HG02852 (cell line): ENCODE measurements around the gene IKZF1.

ENCODE experiments used
- ATAC-seq: cut with Tn5 transposase; IDR thresholded peaks from one replicate; pipeline ENCODE4 v1.9.1; 2021; ENCODE audit warnings: mild to moderate bottlenecking, moderate library complexity; ENCODE audit not compliant: unreplicated experiment

Gene IKZF1

DNA sequence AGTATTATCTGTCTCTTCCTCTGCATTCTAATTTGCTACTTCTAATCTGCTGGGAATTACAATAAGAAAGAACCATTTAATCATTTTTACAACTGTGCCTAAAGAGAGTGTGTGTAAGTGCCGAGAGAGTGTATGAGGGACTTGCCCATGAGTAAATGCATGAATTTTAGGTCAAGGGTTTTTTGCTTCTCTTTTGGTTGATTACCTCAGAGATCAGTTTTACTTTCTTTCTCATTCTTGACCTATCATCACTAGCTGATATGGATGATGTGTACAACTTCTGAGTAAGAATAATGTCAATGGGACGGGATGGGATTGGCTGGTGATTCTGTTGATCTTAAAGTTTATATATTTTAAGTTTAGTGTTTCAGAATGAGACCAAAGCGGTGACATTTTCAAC lies 47.8 kb downstream of the IKZF1 start:
- peak; percentile 81 for ATAC-seq

DNA sequence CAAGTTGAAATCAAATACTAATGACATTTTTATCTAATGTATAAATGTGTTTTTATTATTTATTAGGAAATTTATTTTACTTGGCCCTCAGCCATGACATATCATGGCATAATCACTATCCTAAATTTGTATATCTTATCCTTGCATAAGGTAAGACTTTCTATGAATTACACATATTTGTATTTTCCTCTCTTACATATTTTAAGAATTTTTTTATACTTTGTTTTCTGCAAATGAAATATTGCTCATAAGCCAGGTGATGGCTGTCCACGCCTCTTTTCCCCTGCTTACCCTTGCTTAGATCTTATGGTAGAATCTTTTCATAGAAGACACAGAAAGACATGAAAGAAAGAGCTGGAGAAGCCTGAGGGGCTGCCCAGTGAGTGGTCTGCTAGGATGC lies 48.2 kb downstream of the IKZF1 start:
- ATAC-seq = no peak

DNA sequence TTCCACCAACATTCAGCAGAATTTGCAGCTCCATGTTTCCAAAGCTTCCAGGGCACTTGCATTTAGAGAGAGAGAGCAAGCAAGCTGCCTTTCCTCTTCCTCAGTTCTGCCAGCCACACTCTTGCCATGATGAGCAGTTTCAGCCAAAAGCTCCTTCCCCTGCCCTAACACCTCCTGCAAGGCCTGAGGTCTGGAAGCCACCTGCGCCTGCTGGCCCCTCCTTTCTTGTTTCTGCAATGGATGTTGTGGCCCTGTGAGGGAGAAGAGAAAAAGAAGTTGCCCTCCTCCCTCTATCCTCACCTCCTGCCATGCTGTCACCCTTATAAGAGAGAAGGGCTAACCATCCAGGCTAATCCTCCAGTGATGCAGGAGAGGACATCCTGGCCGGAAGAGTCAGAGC lies 48.7 kb downstream of the IKZF1 start:
- ATAC-seq = no peak

DNA sequence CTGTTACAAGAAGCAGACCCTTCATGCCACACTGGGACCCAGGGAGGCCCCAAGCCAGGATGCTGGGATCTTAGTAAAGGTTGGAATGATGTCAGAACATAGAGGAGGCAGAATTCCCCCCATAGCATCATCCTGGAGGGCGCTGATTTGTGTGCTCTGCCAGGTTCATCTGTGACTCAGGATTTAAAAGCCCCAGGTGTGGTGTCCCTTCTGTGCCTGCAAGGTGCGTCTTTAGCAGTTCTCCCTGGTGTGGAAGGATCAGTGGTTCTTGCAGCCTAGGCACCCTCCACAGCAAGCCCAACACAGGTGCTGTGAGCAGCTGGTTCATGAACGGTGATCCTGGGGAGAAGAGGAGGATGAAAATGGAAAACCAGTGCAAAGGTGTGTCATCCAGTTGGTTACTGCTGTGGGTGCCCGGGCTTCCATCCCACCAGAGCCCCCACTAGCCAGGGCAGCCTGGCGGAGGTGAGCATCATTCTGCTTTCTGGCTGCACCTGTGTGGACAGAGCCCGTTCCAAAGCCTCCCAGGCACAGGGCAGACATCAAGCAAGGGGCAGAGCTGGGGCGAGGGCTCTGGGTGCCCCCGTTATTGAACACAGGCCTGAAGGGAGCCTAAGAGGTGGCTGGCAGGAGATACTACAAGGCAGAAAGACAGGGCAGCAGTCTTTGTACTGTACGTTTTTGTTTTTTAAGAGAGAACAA lies 49.5 kb downstream of the IKZF1 start:
- ATAC-seq = no peak

DNA sequence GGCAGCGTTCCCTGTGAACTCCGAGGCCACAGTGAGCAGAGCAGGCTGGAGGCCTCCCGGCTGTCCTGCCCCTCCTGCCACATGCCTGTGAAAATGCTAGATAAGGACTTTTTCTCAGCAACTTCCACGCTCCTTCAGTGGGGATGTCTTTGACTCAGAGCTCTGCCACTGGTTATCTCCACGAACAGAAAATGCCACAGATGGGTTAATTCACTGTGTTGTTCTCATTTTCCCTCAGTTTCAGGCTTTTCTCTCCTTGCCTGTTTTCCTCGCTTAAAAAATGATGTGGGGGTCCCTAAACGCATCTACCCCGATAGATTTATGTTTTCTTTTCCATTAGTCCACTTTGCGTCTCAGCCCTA lies 51.3 kb downstream of the IKZF1 start:
- ATAC-seq = no peak

DNA sequence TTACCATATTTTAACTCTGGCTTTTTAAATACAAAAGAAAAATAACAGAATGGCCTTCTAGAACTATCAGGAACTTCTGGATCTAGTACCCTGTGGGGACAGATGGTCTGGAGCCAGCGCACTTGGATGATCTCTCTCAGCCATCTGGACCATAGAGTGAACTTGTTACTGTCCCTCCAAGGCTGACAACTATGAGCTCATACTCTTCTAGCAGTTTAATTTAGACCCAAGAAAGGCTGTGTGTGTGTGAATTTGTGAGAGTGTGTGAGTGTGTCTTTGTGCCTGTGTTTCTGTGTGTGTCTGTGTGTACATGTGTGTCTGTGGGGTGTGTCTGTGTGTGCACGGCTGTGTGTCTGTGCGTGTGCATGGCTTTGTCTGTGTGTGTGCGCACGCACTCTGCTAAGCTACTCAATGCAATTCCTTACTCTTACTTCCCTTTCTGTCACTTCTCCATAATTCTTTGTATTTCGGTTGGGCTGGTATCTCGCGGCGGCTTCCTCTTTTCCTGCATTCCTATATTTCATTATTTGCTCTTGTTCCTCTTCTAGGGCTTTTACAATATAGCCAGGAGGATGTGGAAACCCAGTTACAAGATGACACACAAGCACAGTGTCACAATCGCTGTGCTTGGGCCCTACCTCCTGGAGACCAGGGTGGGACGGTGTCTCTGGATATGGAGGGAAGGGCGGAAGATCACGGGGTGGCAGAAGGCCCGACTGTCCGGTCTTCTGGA lies 51.9 kb downstream of the IKZF1 start:
- no peak for ATAC-seq

DNA sequence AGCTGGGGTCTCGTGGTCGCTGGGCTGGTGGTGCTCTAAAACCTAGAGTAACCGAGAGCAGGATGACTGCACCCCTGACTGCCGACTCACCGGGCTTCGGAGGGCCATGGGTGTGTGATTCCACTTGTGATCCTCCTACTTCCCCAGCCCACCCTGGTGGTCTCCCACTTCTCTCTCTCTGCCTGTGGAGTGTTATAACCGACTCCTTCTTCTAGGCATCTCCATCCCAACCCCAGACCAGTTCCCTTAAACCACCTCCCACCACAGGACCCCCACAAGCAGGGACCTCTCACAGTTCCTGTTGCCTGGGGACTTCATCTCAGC lies 52.4 kb downstream of the IKZF1 start:
- ATAC-seq = no peak

DNA sequence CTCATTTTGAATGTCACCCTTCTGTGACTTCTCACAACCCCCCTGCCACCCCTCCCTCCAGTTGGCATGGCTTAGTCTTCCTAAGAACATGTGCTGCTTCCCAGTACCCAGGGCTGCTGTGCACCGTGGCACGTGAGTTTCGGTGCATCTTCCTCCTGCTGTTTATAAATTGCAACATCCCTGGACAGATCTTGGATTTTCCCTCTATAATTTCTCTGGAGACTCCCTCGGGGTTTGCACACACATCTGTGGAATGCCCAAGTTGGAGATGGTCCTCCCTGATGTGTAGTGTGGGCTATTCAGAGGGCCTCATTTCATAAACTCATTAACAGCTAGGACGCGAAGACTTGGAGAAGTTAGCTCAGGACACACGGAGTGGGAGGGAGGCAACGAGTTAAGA lies 52.9 kb downstream of the IKZF1 start:
- ATAC-seq = no peak

DNA sequence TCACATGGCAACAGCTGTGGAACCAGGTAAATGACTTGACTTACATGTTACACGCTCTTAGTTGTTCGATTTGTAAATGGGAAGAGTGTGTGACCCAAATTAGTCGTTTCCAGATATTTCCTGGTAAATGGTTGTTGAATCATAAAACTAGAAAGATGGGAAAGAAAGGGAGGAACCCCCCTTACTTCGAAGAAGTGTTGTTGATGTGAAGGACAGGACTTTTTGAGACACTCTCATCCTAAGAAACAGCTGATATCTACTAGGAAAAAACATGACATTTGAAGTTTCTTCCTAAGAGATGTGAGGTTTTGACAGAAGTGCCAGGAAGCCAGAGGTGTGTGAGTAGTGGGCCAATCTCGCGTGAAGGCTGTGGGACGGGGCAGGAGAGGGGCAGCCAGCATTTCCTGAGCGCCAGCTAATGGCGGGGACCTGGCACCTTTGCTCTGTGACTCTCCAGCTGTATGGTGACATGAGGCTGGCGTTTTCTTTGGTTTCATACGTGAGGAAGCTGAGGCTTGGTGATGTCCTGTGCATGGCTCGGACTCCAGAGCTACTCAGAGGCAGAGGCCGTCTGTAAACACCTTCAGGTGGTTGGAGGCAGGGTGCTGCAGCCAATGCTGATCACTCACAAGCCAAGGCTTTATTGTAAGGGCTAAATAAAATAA lies 53.7 kb downstream of the IKZF1 start:
- ATAC-seq = no peak

DNA sequence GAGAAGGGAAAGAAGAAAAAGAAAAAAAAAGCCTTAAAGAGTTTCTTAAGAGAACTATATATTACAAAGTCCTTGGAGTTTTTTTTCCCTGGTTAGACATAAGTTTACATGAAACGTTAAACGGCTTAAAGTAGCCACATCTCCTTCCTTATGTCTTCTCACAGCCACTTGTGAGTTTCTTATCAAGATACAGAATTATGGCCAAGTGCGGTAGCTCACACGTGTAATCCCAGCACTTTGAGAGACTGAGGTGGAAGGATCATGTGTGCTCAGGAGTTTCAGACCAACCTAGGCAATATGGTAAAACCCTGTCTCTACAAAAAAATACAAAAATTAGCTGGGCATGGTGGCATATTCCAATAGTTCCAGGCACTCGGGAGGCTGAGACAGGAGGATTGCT lies 54.3 kb downstream of the IKZF1 start:
- ATAC-seq = no peak

DNA sequence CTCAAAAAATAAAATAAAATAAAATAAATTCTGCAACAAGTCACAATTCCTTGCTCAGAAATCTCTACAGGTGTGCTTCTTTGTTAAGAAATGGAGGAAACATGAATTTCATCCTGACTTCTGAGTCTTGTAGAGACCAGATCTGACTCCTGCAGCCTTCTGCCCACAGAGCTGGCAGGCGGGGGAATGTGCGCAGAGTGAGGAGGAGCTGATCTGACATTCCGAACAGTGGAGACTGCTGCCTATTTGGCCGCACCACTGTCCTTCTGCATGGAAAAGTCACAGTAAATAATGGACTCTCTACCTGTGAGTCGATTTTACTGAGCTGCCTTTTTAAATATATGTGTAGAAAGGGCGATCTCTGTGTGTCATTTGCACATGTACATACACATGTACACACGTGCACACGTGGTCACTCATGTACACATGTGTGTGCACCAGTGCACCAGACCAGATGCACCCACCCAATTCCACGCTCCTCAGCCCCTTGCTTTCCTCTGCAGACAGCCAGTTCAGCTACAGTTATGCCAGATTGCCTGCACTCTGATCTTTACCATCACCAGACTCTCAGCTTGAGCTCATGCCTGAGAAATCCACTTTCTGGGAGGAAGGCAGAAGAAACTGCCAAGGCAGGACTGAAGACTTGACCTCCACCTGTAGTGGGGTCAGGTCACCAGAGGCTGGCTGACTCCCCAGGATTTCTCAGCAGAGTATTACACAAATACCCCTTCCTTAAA lies 54.9 kb downstream of the IKZF1 start:
- no peak for ATAC-seq

DNA sequence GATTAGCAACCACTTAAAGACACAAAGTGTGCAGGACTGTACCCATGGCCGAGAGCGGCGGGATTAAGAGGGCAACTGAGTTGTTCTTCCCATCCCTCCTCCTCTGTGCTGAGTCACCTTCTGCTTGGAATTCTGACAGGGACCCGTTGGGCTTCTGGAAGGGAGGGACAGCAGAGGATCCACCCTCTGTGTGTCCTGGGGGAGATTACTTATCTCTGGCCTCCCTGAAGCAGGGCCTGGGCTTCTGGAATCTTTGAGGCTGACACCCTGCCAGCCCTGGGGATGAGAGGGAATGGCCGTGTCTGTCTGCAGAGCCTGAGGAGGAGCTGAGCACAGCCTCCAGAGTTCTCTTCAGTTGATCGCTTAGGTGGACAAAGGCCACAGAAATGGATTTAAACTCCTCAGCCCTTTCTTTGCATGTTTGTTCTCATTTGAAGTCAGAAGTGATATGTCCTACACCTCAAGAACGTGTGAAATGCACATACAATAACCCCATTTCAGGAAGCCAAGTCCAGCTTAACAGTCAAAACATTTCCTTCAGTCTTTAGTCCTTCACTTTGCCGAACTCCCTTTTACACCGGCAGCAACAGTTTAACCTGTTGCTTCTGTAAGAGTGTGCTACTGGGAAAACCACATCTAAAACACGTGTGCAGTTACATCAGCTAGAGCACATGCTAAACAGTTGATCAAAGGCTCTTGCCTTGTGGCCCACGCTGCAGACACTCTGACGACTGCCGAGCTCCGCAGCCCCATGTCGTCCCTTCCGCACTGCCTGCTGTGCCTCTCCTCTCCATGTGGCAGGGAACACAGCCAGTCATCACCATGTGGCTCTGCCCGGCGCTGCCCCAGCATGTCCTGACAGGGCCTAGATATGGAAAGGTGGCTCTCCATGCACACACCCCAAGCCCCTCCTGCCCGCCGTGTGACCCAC lies 55.7 kb downstream of the IKZF1 start:
- no peak for ATAC-seq

DNA sequence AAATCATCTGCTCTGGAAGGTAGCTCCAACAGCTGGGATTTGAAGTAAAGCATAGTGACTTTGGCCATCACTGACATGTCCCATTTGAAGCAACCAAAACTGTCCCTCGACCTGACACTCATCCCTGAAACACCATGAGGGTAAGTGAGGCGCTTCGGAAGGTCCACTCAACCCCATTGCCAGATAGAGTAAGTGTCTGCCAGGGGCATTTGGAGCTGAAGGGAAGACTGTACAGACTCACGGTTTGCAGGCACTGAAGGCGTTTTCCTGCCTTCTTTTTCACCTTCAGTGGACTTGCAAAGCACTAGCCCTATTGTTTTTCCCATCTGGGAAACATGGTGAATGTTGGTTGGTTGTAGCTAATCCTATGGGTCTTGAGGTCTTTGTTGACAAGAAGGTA lies 57.6 kb downstream of the IKZF1 start:
- no peak for ATAC-seq

DNA sequence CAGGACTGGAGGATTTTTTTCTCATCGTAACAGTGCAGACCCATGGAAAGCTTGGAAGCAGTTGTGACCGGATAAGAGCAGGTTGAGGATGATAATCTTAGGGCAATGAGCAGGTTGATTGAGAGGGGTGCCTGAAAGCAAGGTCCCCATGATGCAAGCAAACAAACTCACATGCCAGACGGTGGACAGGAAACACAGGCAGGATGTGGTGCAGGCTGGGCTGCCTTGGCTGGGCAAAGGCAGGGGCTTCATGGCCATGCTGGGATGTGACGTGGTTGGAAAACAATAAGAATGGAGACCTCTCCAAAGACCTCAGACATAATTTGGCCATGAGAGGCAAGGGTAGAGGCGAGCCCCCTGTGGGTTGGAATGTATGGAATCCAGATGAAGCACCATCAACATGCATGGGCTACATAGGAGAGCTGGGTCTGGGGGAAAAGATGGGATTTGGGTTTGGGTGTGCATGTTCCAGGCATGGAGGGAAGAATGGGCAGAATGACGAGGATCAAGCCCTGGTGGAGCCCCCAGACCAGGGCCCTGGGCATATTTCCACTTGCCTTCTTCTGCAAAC lies 58.3 kb downstream of the IKZF1 start:
- no peak for ATAC-seq

DNA sequence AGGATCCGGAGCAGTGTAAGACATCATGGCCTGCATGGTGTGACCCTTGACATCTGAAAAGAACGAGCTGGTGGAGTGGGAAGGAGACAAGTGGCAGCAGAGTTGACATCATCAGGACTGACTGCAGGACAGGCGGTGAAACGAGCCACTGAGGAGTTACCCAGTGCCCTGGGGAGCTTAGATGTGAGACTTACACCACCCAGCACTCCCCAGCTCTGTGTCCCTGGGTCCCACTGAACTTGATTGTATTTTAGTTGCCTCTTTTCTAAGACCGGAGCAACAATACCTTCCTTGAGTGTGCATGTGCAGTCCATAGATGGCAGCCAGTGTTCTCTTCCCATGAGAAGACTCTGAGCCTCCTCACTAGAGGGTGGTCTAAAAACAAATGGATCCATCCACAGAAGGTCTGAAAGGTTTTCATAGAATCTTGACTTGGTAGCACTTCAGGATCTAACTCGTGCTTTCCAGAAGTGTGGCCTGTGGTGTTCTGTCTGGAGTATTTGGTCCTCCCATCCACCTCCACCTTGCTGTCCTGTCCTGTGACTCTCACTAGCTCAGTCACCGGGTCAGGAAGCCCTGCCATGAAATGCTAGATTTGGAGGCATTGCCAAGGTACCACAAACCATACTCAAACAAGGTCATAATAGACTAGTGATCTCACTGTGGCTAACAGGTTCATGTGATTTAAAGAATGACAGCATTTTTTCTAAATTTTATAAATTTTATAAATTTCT lies 59.0 kb downstream of the IKZF1 start:
- no peak for ATAC-seq

DNA sequence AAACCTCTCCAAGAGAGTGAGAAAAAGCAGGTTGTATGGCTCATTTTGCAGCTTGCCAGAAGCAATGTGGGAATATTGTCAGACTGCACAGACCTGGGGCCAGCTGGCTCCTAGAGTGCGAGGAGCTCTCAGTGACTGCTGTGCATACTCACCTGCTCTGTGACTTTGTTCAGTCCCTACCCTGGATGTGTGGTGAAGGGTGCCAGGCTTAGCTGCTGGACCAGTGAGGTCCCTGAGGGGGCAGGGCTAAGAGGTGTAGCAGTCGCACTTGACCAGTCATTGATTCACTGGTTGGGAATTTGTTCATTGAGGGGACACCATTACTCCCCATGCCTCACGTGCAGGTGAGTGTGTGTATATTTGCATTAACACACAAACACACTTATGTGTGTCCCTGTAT lies 60.1 kb downstream of the IKZF1 start:
- ATAC-seq = no peak

DNA sequence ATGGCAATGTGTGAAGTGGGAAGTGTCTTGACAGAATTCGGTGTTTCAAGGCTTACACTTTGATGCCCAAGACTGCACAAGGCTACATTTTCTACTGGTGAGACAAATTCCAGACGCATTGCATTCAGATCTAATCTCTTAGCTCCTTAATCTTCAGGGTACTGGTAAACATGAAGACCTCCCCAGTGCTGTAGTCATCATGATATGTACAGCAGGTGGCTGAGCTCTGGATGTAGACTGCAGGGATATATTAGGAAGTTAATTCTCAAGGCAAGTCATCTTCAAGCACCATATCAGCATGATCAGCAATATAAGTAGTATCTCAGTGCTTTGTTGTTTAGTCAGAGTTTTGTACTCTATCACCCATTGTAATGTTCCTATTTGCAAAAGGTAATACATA lies 61.8 kb downstream of the IKZF1 start:
- ATAC-seq = no peak

DNA sequence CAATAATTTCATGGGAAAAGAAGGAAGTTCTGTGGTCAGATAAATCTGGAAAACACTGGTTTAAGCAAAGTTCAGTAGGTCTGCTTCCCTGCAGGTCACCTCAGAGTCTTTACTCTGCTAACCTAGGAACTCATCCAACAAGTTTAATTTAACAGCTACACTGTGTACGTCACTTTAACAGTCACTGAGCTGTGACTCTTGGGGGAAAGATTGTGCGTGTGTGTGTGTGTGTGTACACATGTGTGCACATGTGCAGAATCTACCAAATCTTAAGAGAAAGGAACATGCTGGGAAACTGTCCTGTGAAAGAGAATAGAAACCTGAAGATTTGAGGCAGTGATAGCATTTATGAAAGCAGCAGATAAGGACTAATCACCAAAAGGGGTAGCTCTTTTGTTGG lies 62.6 kb downstream of the IKZF1 start:
- ATAC-seq = no peak

DNA sequence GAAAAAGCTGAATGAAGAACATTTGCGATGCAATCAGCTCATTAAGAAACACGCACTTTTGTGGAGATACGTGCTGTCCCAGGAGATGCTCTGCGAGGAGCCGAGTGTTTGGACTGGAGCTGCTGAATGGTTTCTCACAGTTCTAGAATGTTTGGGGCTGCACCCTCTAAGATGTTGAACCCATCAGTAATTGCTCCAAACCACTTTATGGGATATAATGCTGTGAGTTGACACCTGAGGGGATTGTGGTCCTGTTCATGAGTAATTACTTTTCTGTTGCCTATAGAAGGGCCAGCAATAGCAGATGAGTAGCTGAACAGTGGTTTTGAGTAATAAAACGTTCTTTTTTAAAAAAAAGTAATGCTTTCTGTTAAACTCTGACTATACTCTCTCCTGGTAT lies 63.1 kb downstream of the IKZF1 start:
- no peak for ATAC-seq

DNA sequence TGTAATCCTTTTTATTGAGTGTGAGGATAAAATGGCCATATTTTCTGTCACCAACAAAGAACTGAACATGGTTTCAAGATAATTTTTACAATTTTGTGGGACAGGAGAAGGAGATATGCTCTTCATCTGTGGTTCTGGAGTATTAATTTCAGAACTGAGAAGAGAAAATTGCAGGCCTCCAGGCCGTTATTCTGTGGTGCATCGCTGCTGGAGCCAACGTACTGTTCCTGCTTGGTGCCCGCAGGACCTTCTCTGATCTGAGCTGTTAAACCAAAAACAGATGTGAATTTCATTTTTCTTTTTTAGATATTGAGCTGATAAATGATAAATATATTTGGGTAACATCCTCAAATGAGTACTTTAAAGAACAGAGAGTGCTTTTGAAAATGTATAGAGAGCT lies 63.9 kb downstream of the IKZF1 start:
- peak; percentile 63 for ATAC-seq
